Panc1 (cell line): ENCODE measurements around the gene EIF4E3. TPM values are rescaled to one million over a fixed set of nuclear protein-coding genes. Genes with fewer than 3 reads are reported as not detected.

Experiments used
- ATAC-seq: fragments of 200-7000 bp; cut with Tn5 transposase; 2 replicates; pipeline ENCODE4 v1.9.1; 2020; ENCODE audit warnings: mild to moderate bottlenecking, moderate library complexity
- BruUV-seq: library from RNA; stranded (reverse); fragments of 400-500 nt; replicated peaks from 2 replicates; lab custom pipeline; 2021; lab: Mats Ljungman, UMichigan
- CTCF ChIA-PET: fragments of 300-600 bp; sonication (Branson Sonifier 250); formaldehyde crosslinking; loops from one replicate; lab custom pipeline; 2022; ENCODE audit warnings: antibody characterized with exemption; lab: Charles Lee
- POLR2A ChIA-PET: fragments of 300-600 bp; sonication (Branson Sonifier 250); formaldehyde crosslinking; loops from one replicate; lab custom pipeline; 2022; ENCODE audit warnings: antibody characterized with exemption; lab: Charles Lee
- DNase-seq: peaks from one replicate; pipeline ENCODE4 v3.0.0-alpha.2; 2010; ENCODE audit warnings: low read depth, low spot score
- H3K27ac ChIP-seq: 2 replicates; pipeline ENCODE4 v1.5.1; 2011; ENCODE audit warnings: mild to moderate bottlenecking, low read length, inconsistent platforms
- H3K27me3 ChIP-seq: fragments of 200-500 bp; sonication (Bioruptor generic); 2 replicates; pipeline ENCODE4 v1.6.0; 2014; ENCODE audit warnings: low read length, inconsistent platforms; ENCODE audit not compliant: control insufficient read depth, insufficient read depth
- H3K36me3 ChIP-seq: fragments of 200-500 bp; sonication (Bioruptor generic); 2 replicates; pipeline ENCODE4 v1.5.1; 2014; ENCODE audit warnings: inconsistent platforms, mild to moderate bottlenecking, low read length, moderate library complexity; ENCODE audit not compliant: control insufficient read depth, insufficient read depth
- H3K4me1 ChIP-seq: 2 replicates; pipeline ENCODE4 v1.5.1; 2011; ENCODE audit warnings: inconsistent platforms, mild to moderate bottlenecking, low read length, moderate library complexity; ENCODE audit not compliant: control insufficient read depth, insufficient read depth
- H3K4me3 ChIP-seq, 2 experiments: 2 replicates each; pipeline ENCODE4 v1.5.1; 2011 to 2012; ENCODE audit warnings: low read depth in 2 of 2, low read length in 2 of 2, mild to moderate bottlenecking in 2 of 2, inconsistent platforms in 1 of 2, moderate library complexity in 1 of 2
- H3K9me3 ChIP-seq: fragments of 200-500 bp; sonication (Bioruptor generic); 2 replicates; pipeline ENCODE4 v1.5.1; 2014; ENCODE audit warnings: low read depth, mild to moderate bottlenecking, inconsistent platforms, low read length, moderate library complexity; ENCODE audit not compliant: control insufficient read depth, insufficient read depth
- CTCF ChIP-seq: fragments of 450-650 bp; IDR thresholded peaks from 2 replicates; pipeline ENCODE4 v1.5.1; 2017; ENCODE audit warnings: mild to moderate bottlenecking
- POLR2AphosphoS5 ChIP-seq: IDR thresholded peaks from 2 replicates; pipeline ENCODE4 v1.6.1; 2012; ENCODE audit warnings: mild to moderate bottlenecking, low read depth, low read length, moderate library complexity
- REST ChIP-seq, 2 experiments: IDR thresholded peaks; 2 replicates each; pipeline ENCODE4 v1.6.1; 2011 to 2012; ENCODE audit warnings: low read depth in 2 of 2, control low read depth in 1 of 2, low read length in 1 of 2, mild to moderate bottlenecking in 1 of 2, moderate library complexity in 1 of 2; ENCODE audit not compliant: insufficient read depth in 1 of 2
- SIN3A ChIP-seq: IDR thresholded peaks from 2 replicates; pipeline ENCODE4 v1.6.1; 2012; ENCODE audit warnings: low read depth, mild to moderate bottlenecking, low read length, moderate library complexity, borderline replicate concordance; ENCODE audit not compliant: insufficient read depth
- TCF7L2 ChIP-seq: IDR thresholded peaks from 2 replicates; pipeline ENCODE4 v1.6.1; 2011; ENCODE audit warnings: mild to moderate bottlenecking, low read depth, low read length, inconsistent platforms
- in situ Hi-C: cut with HindIII; loops from 2 replicates; pipeline ENCODE4 v1.10.0; 2016; ENCODE audit warnings: low sequenced_read_pairs, low pct_unique_long_range_greater_than_20kb
- intact Hi-C: fragments of 100-400 bp; cut with micrococcal nuclease; formaldehyde crosslinking; loops from one replicate; pipeline ENCODE4 v1.10.0; 2022; ENCODE audit not compliant: unreplicated experiment
- total RNA-seq: library from RNA; stranded (reverse); gene quantifications from one replicate; pipeline ENCODE4 v1.2.1, GENCODE V29; 2021; ENCODE audit not compliant: unreplicated experiment

The EIF4E3 gene
- total RNA-seq, 1 experiment from 2014 or later: 0.39 TPM

- ChIA-PET POLR2A (no interaction called here), CTCF (no interaction called here)
- no peaks in the 10 kb centered on the region for H3K27me3 ChIP-seq
- in situ Hi-C loops: no loop called here
- DNase-seq (no peak), ATAC-seq (no peak)
- no peak overlapping the region for H3K27ac ChIP-seq
- TF ChIP-seq TCF7L2: no peak
- no peak for TF ChIP-seq POLR2AphosphoS5
- no peak for TF ChIP-seq SIN3A
- TF ChIP-seq REST (IDR thresholded peaks at IDR 0.05; ENCODE audit: insufficient read depth in 1 of 2, low read depth in 2 of 2, low read length in 1 of 2): no peak
- no peak for TF ChIP-seq CTCF
- intact Hi-C loops: loop anchor here (5.0 kb wide), 1 partner anchor 1108 kb away; no protein-coding TSS in a partner anchor
- no peaks in the 10 kb centered on the region for H3K9me3 ChIP-seq
- H3K4me3 ChIP-seq: no peak overlapping the region
- H3K4me1 ChIP-seq: no peaks in the 10 kb centered on the region
- H3K36me3 ChIP-seq: no peaks in the 10 kb centered on the region
- BruUV-seq: no TSS peak
Observed at GRCh38 chr3:71714595-71714994, 10.6 kb downstream of the EIF4E3 start.

DNA sequence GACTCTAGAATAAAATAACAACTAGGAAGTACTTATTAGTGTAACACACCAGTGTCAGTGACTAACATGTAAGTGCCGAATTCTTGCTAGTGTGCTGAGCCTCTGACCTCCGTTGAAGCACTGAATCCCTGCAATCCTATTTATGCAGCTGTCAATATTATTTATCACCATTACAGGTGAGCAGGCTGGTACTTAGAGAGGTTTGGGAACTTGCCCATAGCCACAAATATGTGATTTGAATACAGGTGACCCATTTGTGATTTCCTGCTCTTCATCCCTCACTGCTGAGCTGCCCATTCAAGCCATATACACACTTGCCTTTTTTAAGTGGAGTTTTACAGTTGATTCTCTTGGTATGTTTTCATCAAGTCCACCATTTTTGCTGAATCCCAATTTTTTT, 12.2 kb downstream of the EIF4E3 start:
- no peak overlapping the region for H3K27ac ChIP-seq
- ATAC-seq: no peak
- no peak overlapping the region for H3K4me3 ChIP-seq
- no peaks in the 10 kb centered on the region for H3K36me3 ChIP-seq
- intact Hi-C loops (loop anchor here (5.0 kb wide), 1 partner anchor 1109 kb away; no protein-coding TSS in a partner anchor), in situ Hi-C loops (no loop called here)
- POLR2A ChIA-PET: no interaction called here
- DNase-seq: no peak
- CTCF ChIA-PET: no interaction called here
- H3K4me1 ChIP-seq: no peaks in the 10 kb centered on the region
- no TSS peak for BruUV-seq
- TF ChIP-seq TCF7L2 (no peak), REST (IDR thresholded peaks at IDR 0.05; ENCODE audit: insufficient read depth in 1 of 2, low read depth in 2 of 2, low read length in 1 of 2) (no peak), POLR2AphosphoS5 (no peak), SIN3A (no peak), CTCF (no peak)
- no peaks in the 10 kb centered on the region for H3K9me3 ChIP-seq
- no peaks in the 10 kb centered on the region for H3K27me3 ChIP-seq
